Stomach (tissue), 9 donors: ENCODE measurements around the gene ESPL1. TPM values are rescaled to one million over a fixed set of nuclear protein-coding genes. Genes with fewer than 3 reads are reported as not detected.

ENCODE experiments used
- DNase-seq, 2 donors: peaks; one replicate each; pipeline versions ENCODE4 v3.0.0 to v3.0.0-alpha.2; 2013 to 2019
- H3K27ac ChIP-seq, 5 donors: fragments of 200-600 bp in 4 of 5; sonication (generic) in 4 of 5; one replicate each; pipeline ENCODE4 v1.5.1; 2013 to 2019; ENCODE audit warnings: mild to moderate bottlenecking in 1 of 5, moderate library complexity in 1 of 5
- H3K27me3 ChIP-seq, 3 donors: fragments of 200-600 bp; sonication (generic); one replicate each; pipeline ENCODE4 v1.5.1; 2017 to 2019; ENCODE audit warnings: mixed run types in 1 of 3
- H3K36me3 ChIP-seq, 4 donors: fragments of 200-600 bp; sonication (generic); 1 replicate in 3 of 4; 2 replicates in 1 of 4; pipeline ENCODE4 v1.5.1; 2016 to 2019
- H3K4me1 ChIP-seq, 4 donors: fragments of 200-600 bp; sonication (generic); one replicate each; pipeline ENCODE4 v1.5.1; 2016 to 2019
- H3K4me3 ChIP-seq, 4 donors: fragments of 200-600 bp; sonication (generic) in 3 of 4; one replicate each; pipeline ENCODE4 v1.5.1; 2016 to 2019; ENCODE audit warnings: mild to moderate bottlenecking in 1 of 4
- H3K9me3 ChIP-seq, 4 donors: fragments of 200-600 bp; sonication (generic); one replicate each; pipeline ENCODE4 v1.5.1; 2016 to 2019
- EP300 ChIP-seq: sonication (generic); formaldehyde crosslinking; IDR thresholded peaks from one replicate; pipeline ENCODE4 v1.6.1; 2017; ENCODE audit warnings: antibody characterized with exemption
- POLR2A ChIP-seq, 4 donors: fragments of 450-650 bp; IDR thresholded peaks; one replicate each; pipeline ENCODE4 v1.6.1; 2016; ENCODE audit warnings: antibody characterized with exemption in 4 of 4, control low read depth in 2 of 4, mild to moderate bottlenecking in 1 of 4, moderate library complexity in 1 of 4
- POLR2AphosphoS5 ChIP-seq, 3 donors: sonication (generic); formaldehyde crosslinking; IDR thresholded peaks; one replicate each; pipeline ENCODE4 v1.6.1; 2016; ENCODE audit warnings: antibody characterized with exemption in 3 of 3
- WGBS, 5 donors: extraction: QIAGEN DNeasy Blood & Tissue Kit in 3 of 5; methylation state at CpG; one replicate each; pipeline versions ENCODE4 v1.1.5 to v1.1.7; 2013 to 2018; 5-methylcytosine and 5-hydroxymethylcytosine counted together
- intact Hi-C: fragments of 100-400 bp; cut with DNase I; formaldehyde crosslinking; loops from one replicate; pipeline ENCODE4 v1.15.1; 2023; ENCODE audit warnings: low total_unique reads
- polyA plus RNA-seq, 3 donors: library from polyadenylated mRNA; stranded (reverse); fragments of 200-250 nt; gene quantifications; one replicate each; pipeline ENCODE4 v1.2.3, GENCODE V29; 2013
- total RNA-seq, 5 donors: library from RNA; depleted of rRNA; stranded (reverse); fragments of >200 nt; gene quantifications; one replicate each; pipeline versions ENCODE4 v1.1.0 to v1.2.3, GENCODE V29; 2014 to 2016
- TF ChIP-seq, protein P1 (sequence below), 7 experiments: fragments of 450-650 bp in 4 of 7; fragments of 200-600 bp in 3 of 7; sonication (generic) in 3 of 7; IDR thresholded peaks; one replicate each; pipeline ENCODE4 v1.5.1; 2016 to 2019; ENCODE audit warnings: antibody characterized with exemption in 7 of 7, control low read depth in 2 of 7, mild to moderate bottlenecking in 1 of 7
- donor health status: healthy with polysubstance abuse.
- donor health status: Bipolar disorder and iron deficiency.
- donor health status: healthy.

Gene ESPL1
- total and polyA plus RNA-seq, 8 donors: 0.15 to 43.2 (median 5.3) TPM

DNA sequence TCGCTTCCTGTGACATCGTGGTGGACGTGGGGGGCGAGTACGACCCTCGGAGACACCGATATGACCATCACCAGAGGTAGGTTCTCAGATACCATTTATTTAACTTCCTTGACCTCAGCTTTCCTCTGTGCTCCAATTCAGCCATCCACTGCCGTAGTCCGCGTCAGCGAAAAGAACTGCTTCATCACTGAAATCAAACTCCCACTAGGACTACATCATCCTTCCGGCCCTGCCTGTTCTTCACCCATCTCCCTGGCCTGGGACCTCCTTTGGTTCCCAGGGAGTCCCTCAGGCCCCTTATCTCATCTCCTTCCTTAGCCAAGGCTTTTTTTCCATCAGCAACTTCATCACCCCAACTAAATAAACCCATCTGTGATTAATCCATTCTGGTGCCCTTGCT is 32.1 kb downstream of the ESPL1 start:
- Histone ChIP-seq H3K4me1 (peaks cover 43 to 75% (median 61%) of the 10 kb centered on the region in 4 donors), H3K36me3 (peaks cover 16 to 62% (median 55%) of the 10 kb centered on the region in 4 donors), H3K4me3 (peak overlapping the region; percentile 73 to 99 (median 78)), H3K9me3 (no peaks in the 10 kb centered on the region), H3K27me3 (no peaks in the 10 kb centered on the region), H3K27ac (peak overlapping the region; percentile 67 to 89 (median 76))
- DNase-seq: no peak
- TF ChIP-seq POLR2AphosphoS5 (IDR thresholded peaks at IDR 0.05) (no peak), POLR2A (IDR thresholded peaks at IDR 0.05) (no peak), EP300 (no peak)
- TF ChIP-seq, protein P1, sequence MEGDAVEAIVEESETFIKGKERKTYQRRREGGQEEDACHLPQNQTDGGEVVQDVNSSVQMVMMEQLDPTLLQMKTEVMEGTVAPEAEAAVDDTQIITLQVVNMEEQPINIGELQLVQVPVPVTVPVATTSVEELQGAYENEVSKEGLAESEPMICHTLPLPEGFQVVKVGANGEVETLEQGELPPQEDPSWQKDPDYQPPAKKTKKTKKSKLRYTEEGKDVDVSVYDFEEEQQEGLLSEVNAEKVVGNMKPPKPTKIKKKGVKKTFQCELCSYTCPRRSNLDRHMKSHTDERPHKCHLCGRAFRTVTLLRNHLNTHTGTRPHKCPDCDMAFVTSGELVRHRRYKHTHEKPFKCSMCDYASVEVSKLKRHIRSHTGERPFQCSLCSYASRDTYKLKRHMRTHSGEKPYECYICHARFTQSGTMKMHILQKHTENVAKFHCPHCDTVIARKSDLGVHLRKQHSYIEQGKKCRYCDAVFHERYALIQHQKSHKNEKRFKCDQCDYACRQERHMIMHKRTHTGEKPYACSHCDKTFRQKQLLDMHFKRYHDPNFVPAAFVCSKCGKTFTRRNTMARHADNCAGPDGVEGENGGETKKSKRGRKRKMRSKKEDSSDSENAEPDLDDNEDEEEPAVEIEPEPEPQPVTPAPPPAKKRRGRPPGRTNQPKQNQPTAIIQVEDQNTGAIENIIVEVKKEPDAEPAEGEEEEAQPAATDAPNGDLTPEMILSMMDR (IDR thresholded peaks at IDR 0.05): no peak
- 0 to 3% (median 1%) methylated on average over 12 of the region's 12 CpGs for WGBS, 5 donors
- intact Hi-C loops: no loop called here

DNA sequence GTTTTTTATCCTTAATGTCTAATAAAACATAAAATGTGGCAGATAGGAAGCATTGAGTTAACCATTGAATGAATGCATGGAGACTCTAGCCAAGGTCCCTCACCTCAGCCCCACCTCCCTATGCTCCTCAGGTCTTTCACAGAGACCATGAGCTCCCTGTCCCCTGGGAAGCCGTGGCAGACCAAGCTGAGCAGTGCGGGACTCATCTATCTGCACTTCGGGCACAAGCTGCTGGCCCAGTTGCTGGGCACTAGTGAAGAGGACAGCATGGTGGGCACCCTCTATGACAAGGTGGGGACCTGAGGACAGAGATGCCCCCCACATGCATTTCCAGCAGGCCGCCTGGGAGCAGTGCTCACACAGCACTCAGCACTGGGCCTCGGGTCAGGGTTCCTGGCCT is 34.8 kb downstream of the ESPL1 start:
- 87 to 94% (median 89%) methylated on average over 3 to 5 of the region's 5 CpGs for WGBS, 5 donors
- Histone ChIP-seq H3K27ac (no peak overlapping the region), H3K36me3 (peaks cover 43 to 78% (median 74%) of the 10 kb centered on the region in 4 donors), H3K4me3 (no peak overlapping the region), H3K27me3 (no peaks in the 10 kb centered on the region), H3K9me3 (no peaks in the 10 kb centered on the region), H3K4me1 (peaks cover 30 to 53% (median 42%) of the 10 kb centered on the region in 4 donors)
- TF ChIP-seq POLR2AphosphoS5 (IDR thresholded peaks at IDR 0.05): no peak
- TF ChIP-seq EP300: no peak
- TF ChIP-seq, protein P1 (IDR thresholded peaks at IDR 0.05): no peak
- no peak for TF ChIP-seq POLR2A (IDR thresholded peaks at IDR 0.05)
- intact Hi-C loops: no loop called here
- DNase-seq: no peak

- Histone ChIP-seq H3K27me3 (no peaks in the 10 kb centered on the region), H3K27ac (no peak overlapping the region), H3K4me1 (peaks cover 7 to 18% (median 14%) of the 10 kb centered on the region in 4 donors), H3K4me3 (no peak overlapping the region), H3K36me3 (peaks cover 56 to 98% (median 96%) of the 10 kb centered on the region in 4 donors), H3K9me3 (no peaks in the 10 kb centered on the region)
- DNase-seq: no peak
- intact Hi-C loops: no loop called here
- TF ChIP-seq POLR2AphosphoS5 (IDR thresholded peaks at IDR 0.05): no peak
- no peak for TF ChIP-seq POLR2A (IDR thresholded peaks at IDR 0.05)
- no peak for TF ChIP-seq EP300
- TF ChIP-seq, protein P1 (IDR thresholded peaks at IDR 0.05): no peak
- 93 to 97% (median 95%) methylated on average over 10 of the region's 10 CpGs for WGBS, 5 donors
These were observed 38.7 kb downstream of the ESPL1 start for GRCh38 chr12:53306826-53307225.

GRCh38 chr12:53308276-53308675 is 40.2 kb downstream of the ESPL1 start:
- 57 to 70% (median 66%) methylated on average over 4 of the region's 4 CpGs for WGBS, 5 donors
- TF ChIP-seq POLR2AphosphoS5 (IDR thresholded peaks at IDR 0.05): no peak
- TF ChIP-seq POLR2A (IDR thresholded peaks at IDR 0.05): no peak
- TF ChIP-seq EP300: no peak
- TF ChIP-seq, protein P1 (IDR thresholded peaks at IDR 0.05): no peak
- Histone ChIP-seq H3K27me3 (no peaks in the 10 kb centered on the region), H3K36me3 (peaks cover 51 to 95% (median 89%) of the 10 kb centered on the region in 4 donors), H3K4me3 (no peak overlapping the region), H3K9me3 (no peaks in the 10 kb centered on the region), H3K4me1 (peaks cover 0 to 4% (median 3%) of the 10 kb centered on the region in 4 donors), H3K27ac (no peak overlapping the region)
- intact Hi-C loops: no loop called here
- no peak for DNase-seq
